DLD1 (cell line): ENCODE results near the gene B4GALT1.

ENCODE experiments used
- in situ Hi-C: cut with HindIII; loops from 2 replicates; pipeline ENCODE4 v1.10.0; 2017; ENCODE audit warnings: low sequenced_read_pairs

B4GALT1 gene

DNA sequence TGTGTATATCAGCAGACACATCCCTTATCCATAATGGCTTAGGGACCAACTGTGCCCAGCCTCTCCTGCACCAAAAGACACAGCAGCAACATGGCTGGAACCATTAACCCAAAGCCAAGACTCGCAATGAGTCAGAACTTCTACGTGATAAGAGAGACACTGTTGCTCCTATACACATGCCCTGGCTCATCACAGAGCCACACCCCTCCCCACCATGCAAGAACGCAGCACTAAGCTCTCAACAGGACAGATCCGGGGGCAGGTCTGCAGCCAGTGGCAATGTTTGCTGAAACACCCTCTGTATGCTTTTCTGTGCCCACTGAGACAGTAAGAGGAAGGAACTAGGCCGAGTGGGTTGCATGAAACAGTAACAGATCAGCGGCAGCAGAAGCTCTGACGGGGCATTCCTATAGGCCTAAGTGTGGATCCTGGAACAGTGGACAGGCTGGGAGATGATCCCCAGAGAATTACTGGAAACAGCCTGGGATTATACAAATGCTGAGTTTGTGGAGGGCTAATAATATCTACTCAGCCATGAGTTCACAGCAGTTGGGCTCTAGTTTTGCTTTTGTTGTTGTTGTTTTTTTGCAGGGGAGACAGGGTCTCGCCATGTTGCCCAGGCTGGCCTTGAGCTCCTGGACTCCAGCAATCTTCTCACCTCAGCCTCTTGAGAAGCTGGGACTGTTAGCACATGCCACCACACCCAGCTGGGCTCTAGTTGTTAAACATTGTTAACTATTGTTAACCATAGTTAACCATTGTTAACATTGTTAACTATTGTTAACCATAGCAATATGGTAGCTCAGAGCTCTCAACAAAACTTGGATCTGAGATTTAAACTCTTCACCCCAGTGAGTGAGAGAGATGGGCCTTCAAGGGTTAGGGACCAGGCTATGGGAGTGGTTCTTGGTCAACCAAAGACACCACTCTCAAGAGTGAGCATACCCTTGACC, 41.0 kb downstream of the B4GALT1 start:
- in situ Hi-C loops: loop anchor here (5.0 kb wide), 1 partner anchor 36 kb away; no protein-coding TSS in a partner anchor

GRCh38 chr9:33125461-33125860, 41.7 kb downstream of the B4GALT1 start:
- in situ Hi-C loops: loop anchor here (5.0 kb wide), 1 partner anchor 37 kb away; no protein-coding TSS in a partner anchor

GRCh38 chr9:33124751-33125381, 42.3 kb downstream of the B4GALT1 start:
- in situ Hi-C loops: loop anchor here (5.0 kb wide), 1 partner anchor 37 kb away; no protein-coding TSS in a partner anchor

DNA sequence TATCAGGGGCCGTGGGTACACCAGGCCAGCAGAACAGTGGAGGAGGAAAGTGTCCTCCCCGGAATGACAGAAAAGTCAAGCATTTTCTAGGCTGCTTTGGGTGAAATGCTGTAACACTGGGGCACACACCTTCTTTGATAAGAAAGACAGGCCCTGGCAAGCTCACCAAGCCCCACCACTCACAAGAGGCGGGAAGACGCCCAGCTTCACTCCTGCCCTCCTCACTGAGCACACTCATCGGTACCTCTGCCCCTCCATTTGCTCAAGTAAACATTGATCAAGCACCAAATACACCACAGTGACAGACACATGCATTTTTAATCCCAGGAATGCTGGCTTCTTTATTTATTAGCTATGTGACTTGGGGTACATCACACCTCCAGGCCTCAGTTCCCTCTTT, 43.1 kb downstream of the B4GALT1 start:
- in situ Hi-C loops: no loop called here

GRCh38 chr9:33123407-33124031, 43.6 kb downstream of the B4GALT1 start:
- in situ Hi-C loops: no loop called here

DNA sequence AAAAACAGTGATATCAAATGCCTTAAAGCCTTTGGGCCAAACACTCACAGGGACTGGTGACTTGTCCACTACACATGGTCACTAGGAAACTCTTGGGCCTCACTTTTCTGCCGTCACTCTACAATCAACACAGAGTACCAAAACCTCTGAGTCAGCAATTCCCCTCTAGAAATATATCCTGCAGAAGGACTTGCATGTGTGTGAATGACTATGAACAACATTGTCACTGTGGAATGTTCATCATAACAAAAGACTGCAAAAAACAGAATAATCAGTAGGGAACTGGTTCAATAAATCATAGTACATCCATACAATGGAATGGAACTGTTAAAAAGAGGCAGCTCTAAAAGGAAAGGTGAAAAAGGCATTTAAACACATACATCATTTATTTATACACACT, 46.5 kb downstream of the B4GALT1 start:
- in situ Hi-C loops: no loop called here

- in situ Hi-C loops: no loop called here
Observed at GRCh38 chr9:33117796-33118195, 49.3 kb downstream of the B4GALT1 start.

- in situ Hi-C loops: no loop called here
Observed at GRCh38 chr9:33117306-33117705, 49.8 kb downstream of the B4GALT1 start.

- in situ Hi-C loops: no loop called here
Observed at GRCh38 chr9:33116860-33117259, 50.3 kb downstream of the B4GALT1 start.

DNA sequence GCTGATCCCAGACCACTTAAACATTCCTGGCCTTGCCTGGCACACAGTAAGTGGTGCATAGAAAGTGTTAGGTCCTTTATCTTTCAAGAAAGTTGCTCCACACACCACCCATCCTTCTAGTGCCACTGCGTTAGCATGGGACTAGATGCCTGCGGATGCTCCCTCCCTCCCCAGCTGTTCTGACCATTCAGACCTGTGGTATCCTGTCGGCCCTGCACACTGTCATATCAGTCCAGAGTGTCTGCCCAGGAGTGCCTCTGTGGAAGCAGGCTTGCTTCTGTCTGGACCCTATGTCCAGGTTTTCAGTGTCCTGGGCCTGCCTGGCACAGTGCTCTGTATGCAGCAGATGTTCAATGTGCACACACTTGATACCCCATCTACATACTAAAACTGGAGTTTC, 52.4 kb downstream of the B4GALT1 start:
- in situ Hi-C loops: no loop called here

GRCh38 chr9:33113799-33114547, 53.2 kb downstream of the B4GALT1 start:
- in situ Hi-C loops: no loop called here

GRCh38 chr9:33112094-33112493, 55.0 kb downstream of the B4GALT1 start:
- in situ Hi-C loops: no loop called here

GRCh38 chr9:33111631-33112030, 55.5 kb downstream of the B4GALT1 start:
- in situ Hi-C loops: no loop called here

DNA sequence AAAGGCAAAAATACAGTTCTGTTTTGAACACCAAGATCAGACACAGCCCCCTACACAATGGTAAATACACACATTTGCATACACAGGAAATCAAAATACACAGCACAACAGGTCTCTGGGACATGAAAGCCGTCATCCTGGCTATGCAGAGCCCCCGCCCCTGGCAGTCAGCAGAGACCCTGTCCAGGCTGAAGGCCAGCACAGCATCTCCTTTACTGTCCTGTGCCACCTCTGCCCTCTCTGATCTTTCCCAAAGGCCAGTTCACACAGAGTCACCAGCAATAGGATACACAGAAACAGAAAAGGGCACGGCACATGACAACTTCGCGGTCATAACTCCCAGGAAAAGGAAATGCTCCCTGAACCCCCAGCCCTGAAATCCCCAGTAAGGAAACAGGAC, 56.5 kb downstream of the B4GALT1 start:
- in situ Hi-C loops: no loop called here

DNA sequence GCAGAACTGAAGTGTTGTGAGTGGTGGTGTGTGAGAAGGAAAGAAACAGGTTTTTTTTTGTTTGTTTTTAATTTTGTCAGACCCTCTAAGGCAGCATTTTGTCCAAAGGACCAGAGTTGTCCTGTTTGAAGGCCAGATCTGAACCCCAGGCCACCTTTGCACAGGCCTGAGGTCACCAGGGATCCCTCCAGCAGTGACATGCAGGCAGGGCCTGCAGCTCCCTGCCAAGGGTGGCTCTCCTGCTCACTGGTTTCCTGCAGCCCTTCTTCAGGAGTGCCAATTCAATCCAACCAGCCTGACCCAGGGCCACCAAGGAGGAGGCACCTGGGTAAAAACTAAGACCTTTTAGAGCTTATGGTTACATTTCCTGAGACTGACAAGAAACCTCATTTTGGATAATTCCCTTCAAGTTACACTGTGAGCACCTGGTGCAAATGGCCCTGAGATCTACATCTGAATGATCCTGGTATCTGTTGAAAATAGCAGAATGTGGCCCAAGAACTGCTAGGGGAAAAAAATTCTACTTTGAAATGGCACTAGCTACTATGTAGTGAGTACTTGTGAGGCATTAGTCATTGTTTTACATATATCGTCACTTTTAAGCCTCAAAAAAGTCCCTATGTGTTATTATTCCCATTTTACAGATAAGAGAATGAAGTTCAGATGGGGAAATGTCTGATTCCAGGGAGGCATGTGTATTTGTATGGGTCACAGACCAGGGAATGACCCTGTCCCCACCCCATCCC, 57.1 kb downstream of the B4GALT1 start:
- in situ Hi-C loops: no loop called here

GRCh38 chr9:33109097-33109496, 58.0 kb downstream of the B4GALT1 start:
- in situ Hi-C loops: no loop called here

GRCh38 chr9:33108472-33108871, 58.7 kb downstream of the B4GALT1 start:
- in situ Hi-C loops: no loop called here

DNA sequence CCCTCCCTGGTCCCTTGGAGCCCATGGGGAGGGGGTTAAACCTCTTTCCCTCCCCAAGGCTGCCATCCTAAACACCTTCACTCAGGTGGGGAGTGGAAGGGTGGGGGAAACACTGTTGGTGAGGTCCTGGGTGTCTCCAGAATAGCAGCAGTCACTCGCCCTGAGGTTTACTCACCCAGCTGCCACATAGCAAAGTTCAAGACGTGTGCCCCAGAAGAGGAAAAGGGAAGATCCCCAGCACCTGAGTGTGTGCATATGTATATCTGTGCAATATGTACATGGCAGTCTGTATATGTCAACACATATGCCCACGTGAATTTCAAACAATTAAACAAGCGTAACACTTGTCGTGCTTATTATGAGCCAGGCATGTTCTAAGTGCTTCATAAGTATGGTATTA, 59.4 kb downstream of the B4GALT1 start:
- in situ Hi-C loops: no loop called here

DNA sequence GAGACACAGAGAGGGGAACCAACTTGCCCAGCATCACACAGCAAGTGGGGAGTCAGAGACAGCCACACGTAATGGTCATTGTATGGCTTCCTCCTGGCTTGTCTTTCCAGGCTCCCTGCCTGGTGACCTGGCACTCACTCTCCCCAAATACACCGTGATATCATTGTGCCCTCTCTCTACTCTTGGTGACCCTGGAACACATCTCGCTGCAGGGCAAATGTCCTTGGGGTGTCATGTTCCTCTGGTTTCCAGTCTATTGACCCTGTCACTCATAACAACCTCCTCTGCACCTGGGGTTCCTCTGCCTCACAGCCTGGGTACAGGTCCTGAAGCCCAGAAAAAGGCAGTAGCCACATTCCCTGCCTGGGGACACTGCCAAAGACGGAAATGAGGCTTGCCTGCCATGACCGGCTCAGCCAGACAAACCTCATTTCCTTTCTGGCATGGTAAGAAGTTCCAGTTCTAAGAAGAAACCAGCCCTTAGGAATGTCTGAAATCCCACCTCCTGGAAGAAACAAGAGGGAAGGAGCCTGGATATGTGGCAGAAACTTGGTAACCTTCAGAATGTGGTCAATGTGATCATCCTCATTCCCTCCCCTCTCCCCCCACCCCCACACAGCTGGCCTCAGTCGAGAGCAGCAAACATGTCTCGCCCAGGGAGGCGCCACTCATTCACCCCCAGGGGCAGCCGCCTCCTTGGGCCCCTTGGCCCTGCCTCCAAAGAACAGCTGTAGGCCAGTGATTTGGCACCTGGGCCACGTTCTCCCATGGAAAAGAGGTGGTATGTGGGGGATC, 60.1 kb downstream of the B4GALT1 start:
- in situ Hi-C loops: no loop called here
